HG03457 (cell line): ENCODE measurements around the gene AGL.
"Not testable (repeated sequence)": the region's sequence is repeated elsewhere in the genome, so short reads cannot be mapped to it uniquely, and the experiment has no call there.

Source experiments
- ATAC-seq: cut with Tn5 transposase; IDR thresholded peaks from one replicate; pipeline ENCODE4 v1.9.1; 2021; ENCODE audit warnings: moderate number of reproducible peaks; ENCODE audit not compliant: unreplicated experiment

Gene AGL

GRCh38 chr1:99850459-99851291 is 514 bp downstream of the AGL start:
- peak; percentile 2 for ATAC-seq

GRCh38 chr1:99851850-99852454 is 1.8 kb downstream of the AGL start:
- ATAC-seq, result no peak

DNA sequence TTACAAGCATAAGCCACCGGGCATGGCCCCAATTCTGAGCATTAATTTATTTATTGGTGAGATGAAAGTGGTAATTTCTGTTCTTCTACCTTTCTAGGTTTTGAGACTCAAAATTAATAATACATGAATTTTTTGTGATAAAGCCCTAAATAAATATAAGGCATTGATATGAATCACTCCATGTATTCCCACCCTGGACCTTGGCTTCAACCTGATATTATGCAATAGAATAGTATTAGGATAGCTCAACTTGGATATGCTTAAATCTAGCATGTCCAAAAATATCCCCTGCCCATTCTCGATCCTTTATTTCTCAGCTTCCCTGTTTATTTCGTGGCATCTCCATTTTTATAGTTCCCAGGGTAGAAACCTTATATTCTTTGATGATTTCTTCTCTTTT is 2.5 kb downstream of the AGL start:
- ATAC-seq, result no peak

GRCh38 chr1:99855914-99856450 is 5.8 kb downstream of the AGL start:
- no peak for ATAC-seq

- ATAC-seq, result not testable (repeated sequence)
Measured at GRCh38 chr1:99857041-99857440, 6.9 kb downstream of the AGL start.

DNA sequence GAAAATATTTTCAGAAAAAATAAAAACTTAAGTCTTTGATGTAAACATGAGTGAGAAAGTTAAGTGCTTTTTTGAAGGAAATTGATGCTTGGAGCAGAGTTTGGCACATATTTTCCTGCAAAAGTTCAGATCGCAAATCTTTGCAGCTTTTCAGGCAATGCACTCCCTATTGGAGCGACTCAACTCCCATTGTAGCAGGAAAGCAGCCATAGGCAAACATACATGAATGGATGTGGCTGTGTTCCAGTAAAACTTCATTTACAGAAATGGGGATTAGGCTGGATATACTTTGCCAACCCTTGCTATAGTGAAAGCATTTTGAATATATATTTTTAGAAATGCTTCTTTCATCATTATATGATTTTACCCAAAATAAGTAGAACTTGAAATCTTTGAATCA is 8.1 kb downstream of the AGL start:
- ATAC-seq, result no peak

DNA sequence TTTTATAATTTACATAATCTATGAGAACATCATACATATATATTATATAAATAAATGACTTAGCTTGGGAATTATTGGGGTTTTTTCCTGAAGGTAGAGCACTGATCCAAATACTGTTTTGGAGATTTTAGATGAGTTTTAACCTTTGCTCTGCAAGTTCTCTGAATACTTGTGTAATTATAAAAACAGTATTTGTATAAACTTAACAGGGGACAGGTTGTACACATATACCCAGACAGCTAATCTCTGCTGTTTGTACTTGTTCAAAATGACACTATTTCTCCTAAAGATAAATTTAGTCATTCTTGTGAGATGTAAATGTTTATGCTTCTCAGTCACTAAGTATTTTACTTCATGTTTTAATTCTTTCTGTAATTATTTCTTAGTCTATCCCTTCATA is 8.7 kb downstream of the AGL start:
- no peak for ATAC-seq

DNA sequence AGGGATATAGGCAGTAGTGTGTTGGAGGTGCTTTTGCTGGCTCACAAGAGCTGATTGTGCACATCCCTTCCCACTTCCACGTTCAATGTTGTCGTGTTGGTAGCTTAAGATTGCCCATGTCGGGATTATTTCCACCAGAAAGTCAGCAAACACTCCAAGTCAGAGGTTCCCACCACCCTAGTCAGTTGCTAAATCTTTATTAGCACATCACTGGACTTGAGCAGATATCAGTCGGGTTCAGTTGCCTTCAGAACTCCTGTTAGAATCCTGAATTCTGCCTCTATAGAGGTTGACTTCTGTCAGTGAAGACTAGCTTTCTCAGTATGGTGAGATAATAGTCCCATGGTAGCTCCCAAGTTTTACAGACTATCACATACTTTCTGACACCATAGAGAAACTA is 10.5 kb downstream of the AGL start:
- no peak for ATAC-seq

DNA sequence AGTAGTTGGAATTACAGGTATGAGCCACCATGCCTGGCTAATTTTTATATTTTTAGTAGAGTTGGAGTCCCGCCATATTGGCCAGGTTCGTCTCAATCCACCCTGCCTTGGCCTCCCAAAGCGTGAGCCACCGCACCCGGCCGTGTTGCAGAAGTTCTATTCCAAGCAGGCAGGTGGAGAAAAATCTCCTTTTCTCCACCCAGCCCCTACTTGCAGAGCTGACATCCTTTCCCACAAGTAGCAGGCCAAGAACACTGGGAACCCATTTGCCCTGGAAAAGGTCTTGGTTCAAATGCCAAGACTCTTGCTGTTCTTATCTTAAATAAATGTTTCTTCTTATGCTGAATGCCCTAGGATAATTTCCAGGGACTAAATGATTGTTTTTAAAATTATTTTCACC is 17.5 kb downstream of the AGL start:
- ATAC-seq, result no peak

DNA sequence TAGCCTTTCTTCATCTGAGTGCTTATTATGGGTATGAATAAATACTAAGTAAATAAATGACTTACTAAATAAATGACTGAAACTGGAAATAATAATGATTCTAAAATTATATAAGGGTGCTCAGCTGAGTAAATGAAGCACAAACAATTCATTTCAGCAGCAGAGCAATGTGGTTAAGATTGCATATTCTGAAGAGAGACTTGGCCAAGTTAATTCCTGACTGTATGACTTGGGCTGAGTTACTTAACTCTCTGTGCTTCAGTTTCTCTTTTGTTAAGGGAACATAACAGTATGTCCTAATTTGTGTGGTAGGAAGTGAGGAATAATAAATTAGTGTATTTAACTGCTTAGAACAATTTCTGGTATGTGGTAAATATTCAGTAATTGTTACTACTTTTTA is 19.1 kb downstream of the AGL start:
- ATAC-seq, result no peak

DNA sequence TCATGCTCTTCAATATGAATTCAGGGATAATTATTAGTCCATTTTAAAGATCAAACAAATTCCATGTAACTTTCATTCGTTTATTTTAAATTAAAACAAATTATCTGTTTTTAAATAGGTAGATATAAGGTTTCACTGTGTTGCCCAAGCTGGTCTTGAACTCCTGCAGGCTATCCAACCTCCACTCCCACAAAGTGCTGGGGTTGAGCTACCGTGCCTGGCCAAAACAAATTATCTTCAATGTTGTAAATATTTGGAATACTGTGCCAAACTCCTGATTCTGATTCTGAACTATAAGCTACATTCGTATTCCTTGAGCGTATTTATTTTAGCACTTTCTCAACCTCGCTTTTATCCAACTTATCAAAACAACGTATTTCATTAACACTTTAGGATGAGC is 19.6 kb downstream of the AGL start:
- ATAC-seq, result no peak

DNA sequence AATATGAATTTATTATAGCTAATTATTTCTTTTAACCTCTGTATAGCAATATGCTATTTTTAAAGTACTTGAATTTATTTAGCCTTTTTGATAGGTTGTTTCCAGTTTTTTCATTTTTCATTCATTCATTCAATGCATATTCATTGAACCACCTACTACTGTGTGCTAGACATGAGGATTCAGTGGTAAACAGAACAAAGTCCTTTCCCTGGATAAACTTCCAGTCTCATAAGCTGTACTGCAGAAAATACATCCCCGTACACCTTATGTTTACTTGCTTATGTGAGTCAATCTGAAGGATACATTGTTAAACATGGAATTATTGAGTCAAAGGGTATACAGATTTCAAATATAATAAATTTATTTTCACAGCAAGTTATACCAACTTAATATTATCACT is 21.9 kb downstream of the AGL start:
- no peak for ATAC-seq

GRCh38 chr1:99877568-99877967 is 27.4 kb downstream of the AGL start:
- ATAC-seq, result no peak

- ATAC-seq, result no peak
Measured at GRCh38 chr1:99886179-99886578, 36.0 kb downstream of the AGL start.

DNA sequence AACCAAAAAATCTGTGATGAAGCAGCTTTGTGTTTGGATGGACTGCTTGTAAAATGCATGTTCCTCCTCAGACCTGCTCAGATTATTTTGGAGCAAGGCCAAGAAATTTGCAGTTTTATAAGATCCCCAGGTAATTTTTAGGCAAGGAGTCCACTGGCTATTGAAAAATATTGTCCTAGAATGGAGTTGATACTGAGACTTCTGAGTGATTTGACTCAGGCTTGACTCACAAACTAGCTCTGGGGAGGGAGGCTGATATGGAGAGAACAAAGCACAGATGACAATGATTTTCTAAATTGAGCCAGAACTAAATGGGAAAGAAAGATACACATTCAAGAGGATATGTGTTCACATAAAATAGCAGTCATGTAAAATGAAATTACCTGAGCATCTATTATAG is 36.7 kb downstream of the AGL start:
- no peak for ATAC-seq

GRCh38 chr1:99887890-99888289 is 37.7 kb downstream of the AGL start:
- no peak for ATAC-seq

DNA sequence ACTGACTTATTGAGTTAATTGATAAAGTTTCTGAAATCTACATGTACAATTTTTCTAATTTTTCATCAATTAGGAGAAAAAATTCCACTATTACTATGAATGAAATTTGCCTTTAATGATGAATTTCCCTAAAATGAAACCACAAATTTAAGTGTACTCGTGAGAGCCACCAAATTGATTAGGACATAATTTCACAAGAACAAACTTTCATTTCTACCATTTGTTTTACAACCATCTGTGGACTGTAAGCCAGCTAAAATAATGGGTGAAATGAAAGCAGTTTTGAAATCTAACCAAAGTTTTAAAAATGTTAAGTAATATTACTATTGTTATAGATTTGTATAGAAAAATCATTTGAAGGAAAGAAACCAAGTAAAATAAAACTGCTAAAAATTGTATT is 41.8 kb downstream of the AGL start:
- no peak for ATAC-seq

- ATAC-seq, result not testable (repeated sequence)
Measured at GRCh38 chr1:99903278-99903677, 53.1 kb downstream of the AGL start.

- ATAC-seq, result no peak
Measured at GRCh38 chr1:99906535-99906934, 56.4 kb downstream of the AGL start.

DNA sequence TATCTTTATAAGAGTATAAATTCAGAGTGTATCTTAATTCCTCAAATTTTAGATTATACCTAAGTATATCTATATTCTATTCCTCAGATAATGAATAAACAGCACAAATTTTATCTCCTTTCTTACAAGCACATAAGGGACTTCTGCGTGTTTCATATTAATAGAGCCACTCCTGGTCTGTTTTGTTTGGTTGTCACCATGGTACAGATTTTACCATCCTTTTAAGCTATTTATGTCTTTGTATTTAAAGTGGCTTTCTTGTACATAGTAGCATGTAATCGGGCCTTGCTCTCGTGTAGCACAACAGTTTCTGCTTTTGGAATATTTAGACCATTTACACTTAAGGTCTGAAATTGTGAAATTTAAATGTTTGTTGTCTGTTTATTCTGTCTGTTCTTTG is 67.1 kb downstream of the AGL start:
- no peak for ATAC-seq

DNA sequence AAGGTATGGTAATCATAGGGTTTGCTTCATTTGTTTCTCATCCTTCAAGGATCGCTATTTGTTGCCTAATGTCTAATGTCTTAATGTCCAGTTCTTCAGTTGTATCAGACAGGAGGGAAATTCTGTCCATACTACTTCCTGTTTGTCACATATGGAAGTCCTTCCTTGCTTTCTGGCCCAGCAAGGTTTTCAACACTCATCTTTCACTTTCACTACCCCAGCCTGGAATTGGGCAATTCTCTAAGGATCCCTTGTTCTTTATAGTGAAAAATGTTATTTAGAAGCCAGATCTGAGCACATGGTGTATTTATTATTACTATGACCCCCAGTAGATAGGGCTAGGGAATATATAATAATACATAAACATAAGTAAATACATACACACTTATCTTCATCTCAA is 69.1 kb downstream of the AGL start:
- no peak for ATAC-seq

DNA sequence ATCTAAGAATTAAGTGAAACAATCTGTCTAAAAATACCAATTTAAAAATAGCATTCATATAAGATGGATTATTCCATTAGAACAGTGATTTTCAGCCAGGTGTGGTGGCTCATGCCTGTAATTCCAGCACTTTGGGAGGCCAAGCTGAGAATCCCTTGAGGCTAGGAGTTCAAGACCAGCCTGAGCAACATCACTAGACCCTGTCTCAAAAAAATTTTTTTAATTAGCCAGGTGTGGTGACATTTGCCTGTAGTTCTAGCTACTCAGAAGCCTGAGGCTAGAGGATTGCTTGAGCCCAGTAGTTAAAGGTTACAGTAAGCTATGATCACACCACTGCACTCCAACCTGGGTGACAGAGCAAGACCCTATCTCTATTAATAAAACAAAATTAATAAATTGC is 84.6 kb downstream of the AGL start:
- no peak for ATAC-seq
